Measurements from ENCODE around the gene THUMPD1.

GRCh38 chr16:20768818-20769217 lies 27.2 kb upstream of the THUMPD1 start:
- no peak for TF ChIP-seq POLR2A (IDR thresholded peaks at IDR 0.05; ENCODE audit: low read depth, low read length)
- TF ChIP-seq CTCF (IDR thresholded peaks at IDR 0.05; ENCODE audit: extremely low read depth in 1 of 2, insufficient read depth in 1 of 2, low read depth in 1 of 2, low read length in 2 of 2): no peak
- TF ChIP-seq JUN (IDR thresholded peaks at IDR 0.05; ENCODE audit: borderline replicate concordance, insufficient read depth, insufficient read length, low read depth): no peak
- no peak for TF ChIP-seq POLR2AphosphoS5 (IDR thresholded peaks at IDR 0.05; ENCODE audit: insufficient read depth, low read depth, low read length)
- no peak for TF ChIP-seq MAX (IDR thresholded peaks at IDR 0.05; ENCODE audit: insufficient read depth, insufficient read length)
- TF ChIP-seq EZH2 (IDR thresholded peaks at IDR 0.05; ENCODE audit: borderline replicate concordance, low read depth, low read length, severe bottlenecking): no peak
- no peak for TF ChIP-seq FOS (IDR thresholded peaks at IDR 0.05; ENCODE audit: borderline replicate concordance, insufficient read depth, low read length)
- TF ChIP-seq MYC (IDR thresholded peaks at IDR 0.05; ENCODE audit: low read depth, low read length): no peak

Data from endothelial cell of umbilical vein (primary cell).